Activated T-helper 2 cell treated with anti-CD3 and anti-CD28 coated beads, Interferon-gamma antibody, Interleukin-2, Interleukin-4, amounts not matched to agents 10 μg/mL and 5 μg/mL and 100 μg/mL, durations not matched to agents 14 hours and 24 hours and 36 hours (primary cell): Measurements from ENCODE around the gene PIGO. TPM values are rescaled to one million over a fixed set of nuclear protein-coding genes. Genes with fewer than 3 reads are reported as not detected.

Source experiments
- DNase-seq: peaks from one replicate; pipeline ENCODE4 v3.0.0; 2021; ENCODE audit warnings: low spot score
- H3K27ac Mint-ChIP-seq: one replicate; pipeline ENCODE4 v1.8.0; 2021; ENCODE audit warnings: mixed read lengths
- H3K27me3 Mint-ChIP-seq: one replicate; pipeline ENCODE4 v1.8.0; 2021; ENCODE audit warnings: low read depth, mixed read lengths
- H3K36me3 Mint-ChIP-seq: one replicate; pipeline ENCODE4 v1.8.0; 2021; ENCODE audit warnings: low read depth, mixed read lengths
- H3K4me1 Mint-ChIP-seq: one replicate; pipeline ENCODE4 v1.8.0; 2021; ENCODE audit warnings: low read depth, mixed read lengths
- H3K4me3 Mint-ChIP-seq: one replicate; pipeline ENCODE4 v1.8.0; 2021; ENCODE audit warnings: low read depth, mild to moderate bottlenecking, moderate library complexity, mixed read lengths
- H3K9me3 Mint-ChIP-seq: one replicate; pipeline ENCODE4 v1.8.0; 2021; ENCODE audit warnings: mixed read lengths
- intact Hi-C: fragments of 100-400 bp; cut with micrococcal nuclease; formaldehyde crosslinking; loops from one replicate; pipeline ENCODE4 v1.15.1; 2023
- total RNA-seq: library from RNA; stranded (reverse); gene quantifications from 2 replicates; pipeline ENCODE4 v1.2.3, GENCODE V29; 2022

Gene PIGO
- total RNA-seq, 1 donor from 2014 or later = 33.0 TPM

DNA sequence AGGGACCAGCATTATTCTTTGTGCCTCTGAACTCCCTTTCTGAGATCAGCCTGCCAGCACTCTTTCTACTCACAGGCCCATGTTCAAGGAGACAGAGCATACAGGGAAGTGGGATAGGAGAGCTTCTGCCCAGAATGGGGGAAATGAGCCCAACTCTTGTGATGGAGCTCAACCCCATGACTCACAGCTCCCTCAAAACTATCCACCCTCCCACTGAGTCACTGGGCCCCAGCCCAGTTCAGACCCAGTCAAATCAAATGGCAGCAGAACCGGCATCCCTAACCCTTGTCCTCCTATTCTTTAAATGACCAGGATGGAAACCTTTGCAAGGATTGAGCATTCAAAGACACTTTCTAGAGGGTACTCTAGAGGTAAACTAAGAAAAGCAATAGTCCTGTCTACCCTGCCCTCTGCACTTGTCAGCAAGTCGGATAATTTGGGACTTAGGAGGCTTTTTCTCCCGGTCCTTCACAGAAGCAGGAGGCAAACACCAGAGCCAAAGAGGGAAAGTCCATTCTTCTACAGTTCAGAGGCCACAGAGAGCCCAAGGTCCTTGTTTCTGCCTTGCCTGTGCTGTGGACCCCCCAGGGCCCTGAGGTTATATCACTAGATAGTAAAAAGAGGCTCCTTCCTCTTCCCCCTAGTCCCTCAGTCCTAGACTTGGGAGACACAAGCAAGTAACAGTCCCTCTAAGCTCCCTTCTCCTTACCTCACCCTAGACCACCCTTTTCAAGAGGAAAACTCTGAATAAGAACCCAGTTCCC lies 16.0 kb upstream of the PIGO start:
- Mint-ChIP-seq H3K4me1 (peaks cover 45% of the 10 kb centered on the region), H3K9me3 (no peaks in the 10 kb centered on the region), H3K27me3 (no peaks in the 10 kb centered on the region), H3K4me3 (peak overlapping the region; percentile 71), H3K36me3 (no peaks in the 10 kb centered on the region), H3K27ac (peak overlapping the region; percentile 81)
- DNase-seq = no peak
- intact Hi-C loops = loop anchor here (5.0 to 10.0 kb wide), 3 partner anchors 125 to 702 kb away; partner anchors contain the start of genes DNAI1, DNAJB5, FAM219A and HINT2

DNA sequence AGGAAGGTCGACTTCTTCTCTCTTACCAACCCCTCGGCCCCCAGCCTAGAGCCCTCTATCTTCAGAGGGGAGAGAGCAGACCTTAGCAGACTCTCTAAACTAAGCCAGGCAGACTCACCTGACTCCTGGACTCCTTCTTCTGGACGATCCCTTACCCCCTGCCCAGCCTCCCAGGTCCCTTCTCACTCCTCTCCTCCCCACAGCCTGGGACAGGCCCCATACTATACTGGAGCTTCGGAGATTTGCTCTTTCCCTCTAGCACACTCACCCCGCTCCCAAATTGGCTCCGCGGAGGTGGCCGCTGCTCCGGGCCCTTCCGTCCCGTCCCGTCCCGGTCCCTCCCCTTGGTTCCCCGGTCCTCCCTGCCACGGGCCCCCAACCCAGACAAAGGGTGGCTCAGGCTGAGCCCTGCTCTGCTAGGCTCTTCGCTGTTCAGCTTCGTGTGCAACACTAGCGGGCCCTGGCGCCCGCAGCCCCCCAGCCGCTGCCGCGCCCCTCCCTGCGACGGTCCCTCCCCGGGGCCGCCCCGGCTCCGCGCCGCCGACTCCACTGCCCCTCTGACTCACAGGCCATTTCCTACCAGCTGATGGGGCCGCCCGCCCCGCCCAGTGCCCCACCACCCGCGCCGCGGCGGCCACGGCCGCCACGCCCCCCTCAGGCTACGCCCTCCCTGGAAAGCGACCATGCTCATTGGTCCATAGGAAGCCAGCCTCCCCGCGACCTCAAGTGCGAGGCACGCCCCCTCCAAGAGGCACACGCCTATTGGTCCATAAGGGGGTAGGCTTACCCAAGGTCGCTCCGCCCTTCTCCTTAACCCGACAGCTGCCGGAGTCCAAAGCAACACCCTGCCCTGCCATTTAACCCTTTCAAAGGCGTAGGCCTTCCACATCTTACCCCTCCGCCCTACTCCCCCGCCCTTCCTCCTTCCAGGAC lies 14.9 kb upstream of the PIGO start:
- DNase-seq = peak; percentile 93
- H3K27ac Mint-ChIP-seq = peak overlapping the region; percentile 81
- peaks cover 35% of the 10 kb centered on the region for H3K4me1 Mint-ChIP-seq
- H3K4me3 Mint-ChIP-seq = peak overlapping the region; percentile 71
- intact Hi-C loops = loop anchor here (1.0 to 10.0 kb wide), 6 partner anchors 8 to 704 kb away; partner anchors contain the start of genes DNAI1, DNAJB5, FAM219A and HINT2
- H3K36me3 Mint-ChIP-seq = peaks cover 4% of the 10 kb centered on the region
- no peaks in the 10 kb centered on the region for H3K27me3 Mint-ChIP-seq
- H3K9me3 Mint-ChIP-seq = no peaks in the 10 kb centered on the region

DNA sequence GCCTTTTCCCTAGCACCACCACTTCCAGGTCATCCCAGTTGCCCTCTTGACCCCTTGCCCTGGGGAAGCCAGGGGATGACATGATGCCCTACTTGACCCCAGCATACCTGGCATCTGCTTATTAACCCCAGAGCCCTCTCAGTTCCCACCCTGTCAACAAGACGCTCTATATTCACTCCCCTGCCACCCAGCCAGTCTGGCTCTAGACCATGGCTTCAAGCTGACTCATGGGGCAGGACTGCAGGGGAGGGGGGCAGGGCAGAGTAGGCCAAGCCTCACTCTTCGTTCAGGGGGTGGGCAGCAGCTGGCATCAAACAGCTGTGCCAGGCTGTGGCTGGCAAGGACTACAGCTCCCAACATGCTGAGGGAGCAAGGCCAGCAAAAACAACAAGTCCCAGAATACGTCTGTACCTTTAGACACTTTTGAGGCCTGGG lies 14.0 kb upstream of the PIGO start:
- Mint-ChIP-seq H3K9me3 (no peaks in the 10 kb centered on the region), H3K36me3 (peaks cover 10% of the 10 kb centered on the region), H3K4me1 (peaks cover 32% of the 10 kb centered on the region), H3K27ac (no peak overlapping the region), H3K4me3 (peak overlapping the region; percentile 71), H3K27me3 (no peaks in the 10 kb centered on the region)
- intact Hi-C loops = loop anchor here (5.0 to 10.0 kb wide), 3 partner anchors 123 to 704 kb away; partner anchors contain the start of genes DNAI1, DNAJB5, FAM219A and HINT2
- DNase-seq = no peak

DNA sequence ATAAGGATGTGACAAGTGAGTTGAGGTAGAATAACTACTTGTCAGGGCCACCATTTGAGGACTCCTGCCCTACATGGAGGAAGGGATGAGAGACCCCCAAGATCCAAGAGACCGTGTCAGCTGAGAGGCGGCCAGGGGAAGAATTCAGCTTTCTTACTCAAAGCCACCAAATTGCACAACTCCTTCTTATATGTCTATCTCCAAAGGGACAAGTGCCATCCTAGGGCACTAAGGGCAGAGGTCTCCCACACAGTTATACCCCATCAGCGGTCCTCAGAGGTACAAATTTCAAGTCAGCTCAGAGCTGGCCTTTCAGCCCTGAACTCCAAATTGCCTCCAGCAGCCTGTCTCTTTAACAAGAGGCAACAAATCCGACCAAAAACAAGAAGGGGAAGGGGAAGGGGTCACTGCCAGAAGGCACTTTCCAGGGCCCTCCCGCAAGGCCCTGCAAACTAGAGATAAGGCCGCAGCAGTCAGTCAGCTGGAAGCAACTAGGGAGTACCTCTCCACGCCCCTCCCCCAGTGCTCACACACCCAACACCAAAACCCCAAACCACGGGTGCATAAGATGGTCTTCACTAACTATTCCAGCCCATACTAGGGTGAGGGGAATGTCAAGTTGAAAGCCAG lies 12.7 kb upstream of the PIGO start:
- Mint-ChIP-seq H3K4me1 (peaks cover 20% of the 10 kb centered on the region), H3K27me3 (no peaks in the 10 kb centered on the region), H3K36me3 (peaks cover 13% of the 10 kb centered on the region), H3K27ac (no peak overlapping the region), H3K4me3 (no peak overlapping the region), H3K9me3 (no peaks in the 10 kb centered on the region)
- intact Hi-C loops = no loop called here
- no peak for DNase-seq

DNA sequence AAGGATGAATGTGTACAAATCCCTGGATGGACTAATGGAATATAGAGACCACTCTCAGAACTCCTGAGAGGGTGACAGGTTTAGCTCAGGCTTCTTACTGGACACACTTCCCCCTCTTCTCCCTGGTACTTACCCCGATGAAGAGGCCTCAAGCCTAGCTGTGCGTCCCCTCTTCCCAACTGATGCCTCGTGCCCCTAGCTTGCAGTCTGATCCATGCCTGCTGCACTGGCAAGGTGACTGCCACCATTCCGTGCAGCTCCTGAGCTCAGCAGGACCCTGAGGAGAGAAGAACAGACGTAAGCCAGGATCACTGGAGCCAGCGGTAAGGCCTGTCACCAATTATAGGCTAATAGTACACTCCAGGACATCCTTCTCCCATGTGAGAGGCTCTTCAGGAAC lies 12.1 kb upstream of the PIGO start:
- Mint-ChIP-seq H3K4me1 (peaks cover 17% of the 10 kb centered on the region), H3K27me3 (no peaks in the 10 kb centered on the region), H3K9me3 (no peaks in the 10 kb centered on the region), H3K4me3 (no peak overlapping the region), H3K27ac (no peak overlapping the region), H3K36me3 (peaks cover 13% of the 10 kb centered on the region)
- DNase-seq = no peak
- intact Hi-C loops = no loop called here

DNA sequence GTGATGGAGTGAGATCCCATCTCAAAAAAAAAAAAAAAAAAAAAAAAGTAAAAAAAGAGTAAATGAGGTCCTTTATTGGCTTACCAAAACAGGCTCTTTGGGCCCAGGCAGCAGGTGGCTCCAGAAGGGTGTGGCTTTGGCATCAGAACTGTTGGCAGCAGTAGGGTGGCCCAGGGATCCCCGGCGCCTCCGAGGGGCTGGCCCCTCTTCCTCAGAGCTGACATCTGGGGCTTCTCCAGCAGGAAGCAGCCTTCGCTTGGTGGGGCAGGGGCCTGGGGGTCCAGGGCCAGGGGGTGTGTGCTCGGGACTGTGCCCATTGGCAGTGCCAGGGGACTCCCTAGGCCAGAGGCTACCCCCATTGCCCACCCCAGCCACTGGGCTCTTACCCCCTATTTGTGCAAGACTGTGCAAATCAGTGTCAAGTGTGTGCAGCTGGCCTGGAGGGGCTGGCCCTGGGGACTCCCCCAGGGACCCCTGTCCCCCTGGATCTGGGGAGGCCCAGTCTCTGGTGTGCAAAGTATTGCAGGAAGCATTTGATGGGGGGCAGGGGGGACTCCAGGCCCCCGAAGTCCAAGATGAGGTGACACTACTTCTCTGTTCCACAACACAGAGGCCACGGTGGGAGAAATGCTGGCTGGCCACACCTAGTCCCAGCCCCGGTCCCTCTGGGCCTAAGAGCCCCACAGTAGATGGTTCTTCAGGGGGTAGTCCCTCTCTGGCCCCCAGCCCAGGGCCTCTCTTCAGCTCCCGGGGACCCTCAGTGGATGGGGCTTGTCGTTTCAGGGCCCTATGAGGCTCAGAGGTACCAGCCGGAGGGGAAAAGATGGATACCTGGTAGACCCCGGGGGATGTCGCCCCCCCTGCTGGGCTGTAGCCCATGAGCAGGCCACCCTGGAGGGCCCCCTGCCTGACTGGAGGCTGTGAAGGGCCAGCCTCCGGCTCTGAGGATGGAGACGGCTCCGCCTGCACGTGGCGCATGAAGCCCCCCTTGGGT lies 11.2 kb upstream of the PIGO start:
- H3K27me3 Mint-ChIP-seq = no peaks in the 10 kb centered on the region
- H3K27ac Mint-ChIP-seq = no peak overlapping the region
- H3K36me3 Mint-ChIP-seq = peaks cover 18% of the 10 kb centered on the region
- H3K4me1 Mint-ChIP-seq = peaks cover 21% of the 10 kb centered on the region
- H3K4me3 Mint-ChIP-seq = no peak overlapping the region
- intact Hi-C loops = no loop called here
- DNase-seq = no peak
- H3K9me3 Mint-ChIP-seq = no peaks in the 10 kb centered on the region

DNA sequence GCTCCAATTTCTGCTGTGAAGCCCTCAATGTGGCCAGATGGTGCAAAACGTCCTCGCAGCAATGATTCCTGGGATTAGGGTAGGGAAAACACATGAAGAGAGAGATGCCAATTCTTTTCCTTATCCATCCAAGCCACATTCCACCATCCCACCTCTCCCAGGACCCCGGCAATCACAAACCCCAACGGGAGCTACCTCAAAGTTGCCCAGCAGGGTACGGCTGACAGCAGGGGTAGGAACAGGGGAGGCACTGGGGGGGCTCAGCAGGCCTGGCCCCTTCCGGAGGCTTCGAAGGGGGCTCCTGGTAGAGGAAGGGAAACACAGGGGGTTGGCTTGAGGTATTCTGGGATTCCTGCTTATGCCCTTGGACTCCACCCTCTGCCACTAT lies 9.9 kb upstream of the PIGO start:
- no peak for DNase-seq
- peaks cover 28% of the 10 kb centered on the region for H3K36me3 Mint-ChIP-seq
- no peak overlapping the region for H3K4me3 Mint-ChIP-seq
- H3K9me3 Mint-ChIP-seq = no peaks in the 10 kb centered on the region
- no peak overlapping the region for H3K27ac Mint-ChIP-seq
- intact Hi-C loops = no loop called here
- H3K27me3 Mint-ChIP-seq = no peaks in the 10 kb centered on the region
- peaks cover 17% of the 10 kb centered on the region for H3K4me1 Mint-ChIP-seq

DNA sequence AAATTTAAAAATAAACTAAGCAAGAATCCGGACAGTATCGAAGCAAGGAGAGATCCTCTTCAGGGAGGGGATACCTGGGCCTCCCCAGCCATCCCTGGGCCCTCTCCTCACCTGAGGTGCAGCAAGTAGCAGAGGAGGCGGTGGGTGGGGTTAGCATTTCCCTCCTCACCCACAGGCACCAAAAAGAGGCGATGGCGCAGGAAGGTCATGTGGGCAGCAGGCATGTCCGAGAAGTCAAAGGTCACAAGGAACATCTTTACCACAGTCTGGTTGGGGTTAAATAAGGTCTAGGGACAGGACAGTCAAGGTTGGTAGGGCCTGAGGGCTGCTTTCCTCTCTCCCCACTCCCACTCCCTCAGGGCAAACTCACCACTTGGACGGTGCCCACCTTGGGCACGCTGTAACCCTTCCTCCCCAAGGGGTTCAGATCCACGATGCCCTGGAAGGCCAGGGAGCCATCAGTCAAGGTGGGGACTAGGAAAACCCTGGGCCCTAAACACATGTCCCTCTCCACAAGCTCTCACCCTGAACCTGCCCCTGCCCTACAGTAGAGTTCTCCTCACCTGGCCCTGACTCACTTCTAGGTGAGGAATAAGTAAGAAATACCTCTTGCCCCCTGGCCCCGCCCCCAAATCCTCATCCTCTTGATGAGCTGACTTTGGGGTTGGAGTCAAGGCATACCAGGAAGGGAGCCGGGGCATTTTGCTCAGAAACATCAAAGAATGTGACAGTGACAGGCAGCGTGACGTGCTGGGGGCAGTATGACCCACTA lies 9.4 kb upstream of the PIGO start:
- Mint-ChIP-seq H3K27ac (no peak overlapping the region), H3K36me3 (peaks cover 33% of the 10 kb centered on the region)

DNA sequence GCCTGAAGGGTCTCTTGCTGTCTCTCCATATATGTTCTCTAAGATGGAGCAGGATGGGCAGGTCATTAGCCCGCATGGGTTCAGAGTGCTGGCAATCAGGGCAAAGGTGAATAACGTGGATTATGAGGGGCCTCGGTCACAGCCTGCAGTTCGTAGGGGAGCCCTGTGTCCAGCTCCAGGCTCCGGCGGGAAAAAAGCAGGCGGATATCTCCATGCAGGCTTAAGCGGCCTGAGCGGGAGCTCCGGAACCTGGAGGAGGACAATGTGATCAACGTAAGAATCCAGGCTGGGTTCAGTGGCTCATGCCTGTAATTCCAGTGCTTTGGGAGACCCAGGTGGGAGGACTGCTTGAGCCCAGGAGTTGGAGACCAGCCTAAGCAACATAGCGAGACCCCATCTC lies 8.7 kb upstream of the PIGO start:
- Mint-ChIP-seq H3K4me3 (no peak overlapping the region), H3K9me3 (no peaks in the 10 kb centered on the region), H3K36me3 (peaks cover 40% of the 10 kb centered on the region), H3K27me3 (no peaks in the 10 kb centered on the region), H3K4me1 (peaks cover 15% of the 10 kb centered on the region), H3K27ac (no peak overlapping the region)
- intact Hi-C loops = no loop called here
- no peak for DNase-seq

More for the DNA sequence above, 9.4 kb upstream of the PIGO start:
- peaks cover 18% of the 10 kb centered on the region for H3K4me1 Mint-ChIP-seq
- H3K4me3 Mint-ChIP-seq = no peak overlapping the region
- no peak for DNase-seq
- intact Hi-C loops = no loop called here
- no peaks in the 10 kb centered on the region for H3K9me3 Mint-ChIP-seq
- H3K27me3 Mint-ChIP-seq = no peaks in the 10 kb centered on the region

DNA sequence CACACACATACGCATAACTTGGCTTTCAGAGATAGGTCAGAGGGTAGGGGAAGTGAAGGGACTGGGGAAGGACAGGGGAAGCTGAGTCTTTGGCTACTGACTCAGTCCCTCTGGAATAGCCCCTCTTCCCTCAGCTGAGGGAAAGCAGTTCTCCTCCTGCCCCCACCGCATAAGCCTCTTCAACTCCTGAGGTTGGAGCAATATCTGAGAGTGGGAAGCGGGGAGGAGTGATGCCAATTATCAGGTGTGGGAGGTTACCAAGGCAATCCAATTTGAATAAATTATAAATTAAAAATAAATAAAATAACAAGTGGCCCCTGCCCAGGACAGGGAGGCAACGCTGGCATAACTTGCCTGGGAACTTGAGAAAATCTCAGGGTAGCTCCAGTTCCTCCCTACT lies 8.2 kb upstream of the PIGO start:
- intact Hi-C loops = no loop called here
- no peak overlapping the region for H3K4me3 Mint-ChIP-seq
- no peaks in the 10 kb centered on the region for H3K27me3 Mint-ChIP-seq
- no peak overlapping the region for H3K27ac Mint-ChIP-seq
- H3K36me3 Mint-ChIP-seq = peaks cover 45% of the 10 kb centered on the region
- no peak for DNase-seq
- H3K4me1 Mint-ChIP-seq = peaks cover 16% of the 10 kb centered on the region
- no peaks in the 10 kb centered on the region for H3K9me3 Mint-ChIP-seq

DNA sequence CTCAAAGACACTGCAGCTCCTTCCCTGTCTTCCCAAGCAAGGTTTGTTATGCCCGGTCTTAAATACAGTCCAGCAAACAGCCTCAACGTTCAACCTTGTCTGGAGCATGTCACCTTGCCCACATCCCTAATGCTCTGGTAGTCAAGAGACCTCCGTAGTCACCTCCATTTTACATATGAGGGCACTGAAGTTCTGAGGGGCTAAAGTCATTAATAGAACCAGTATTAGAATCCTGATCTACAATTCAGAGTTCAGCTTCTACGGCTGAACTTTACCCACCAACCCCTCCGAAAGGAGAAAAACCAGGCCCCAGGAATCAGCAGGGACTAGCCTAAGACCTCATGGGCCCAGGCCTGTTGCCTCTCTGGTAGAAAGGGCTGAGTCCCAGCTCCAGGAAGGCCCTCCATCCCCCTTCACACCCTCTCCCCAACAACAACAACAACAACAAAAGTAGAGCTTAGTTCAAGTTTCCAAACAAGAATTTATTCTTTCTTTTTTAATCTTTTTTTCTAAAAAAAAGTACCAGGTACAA lies 7.3 kb upstream of the PIGO start:
- peaks cover 48% of the 10 kb centered on the region for H3K36me3 Mint-ChIP-seq
- peak overlapping the region; percentile 96 for H3K27ac Mint-ChIP-seq
- H3K4me3 Mint-ChIP-seq = peak overlapping the region; percentile 97
- no peaks in the 10 kb centered on the region for H3K9me3 Mint-ChIP-seq
- DNase-seq = no peak
- H3K4me1 Mint-ChIP-seq = peaks cover 18% of the 10 kb centered on the region
- intact Hi-C loops = loop anchor here (1.0 kb wide), 4 partner anchors 8 to 629 kb away; partner anchors contain the start of genes CREB3, TLN1 and VCP
- H3K27me3 Mint-ChIP-seq = no peaks in the 10 kb centered on the region
